Ishikawa (cell line): Measurements from ENCODE around the gene KRTAP10-7.

ENCODE experiments used
- CEBPB ChIP-seq: IDR thresholded peaks from 2 replicates; pipeline ENCODE4 v1.6.1; 2012
- EP300 ChIP-seq: IDR thresholded peaks from 2 replicates; pipeline ENCODE4 v1.6.1; 2012; ENCODE audit warnings: borderline replicate concordance
- NFIC ChIP-seq: IDR thresholded peaks from 2 replicates; pipeline ENCODE4 v1.6.1; 2012
- RAD21 ChIP-seq: IDR thresholded peaks from 2 replicates; pipeline ENCODE4 v1.6.1; 2012; ENCODE audit warnings: low read depth
- TAF1 ChIP-seq: IDR thresholded peaks from 2 replicates; pipeline ENCODE4 v1.6.1; 2012; ENCODE audit warnings: low read depth, mild to moderate bottlenecking
- TCF12 ChIP-seq: IDR thresholded peaks from 2 replicates; pipeline ENCODE4 v1.6.1; 2012; ENCODE audit warnings: low read depth
- USF1 ChIP-seq: IDR thresholded peaks from 2 replicates; pipeline ENCODE4 v1.6.1; 2012
- TF ChIP-seq, protein P1 (sequence below): IDR thresholded peaks from 2 replicates; pipeline ENCODE4 v1.6.1; 2012

DNA sequence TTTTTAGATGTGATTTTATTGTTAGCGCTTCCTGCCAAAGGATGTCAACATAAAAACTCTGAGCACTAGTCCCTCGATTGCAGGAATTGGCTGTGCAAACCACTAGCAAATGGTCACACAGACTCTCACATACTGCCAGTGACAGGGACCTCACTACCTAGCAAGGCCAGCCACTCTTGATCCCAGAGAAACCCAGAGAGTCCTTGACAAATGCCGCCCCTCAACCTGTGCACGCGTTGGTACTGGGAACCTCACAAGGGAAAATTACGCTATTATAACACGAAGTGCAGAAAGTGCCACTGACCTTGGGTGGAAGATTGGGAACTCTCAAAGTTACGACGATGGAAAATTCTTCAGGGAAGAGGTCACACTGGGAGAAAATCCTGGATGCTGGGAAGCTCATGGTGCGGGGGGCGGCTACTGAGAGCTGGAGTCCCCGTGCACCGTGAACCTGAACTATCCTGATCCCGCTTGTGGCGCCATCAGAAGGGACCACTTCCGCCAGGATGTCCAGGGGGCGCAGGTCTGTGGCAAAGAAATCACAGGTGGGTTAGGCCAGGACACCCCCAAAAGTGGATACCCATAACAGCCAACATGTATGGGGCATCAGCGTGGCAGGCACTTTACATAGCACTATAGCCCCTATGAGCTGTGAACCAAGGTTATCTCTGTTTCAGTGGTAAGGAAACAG, 32.8 kb upstream of the KRTAP10-7 start:
- no peak for TF ChIP-seq EP300
- no peak for TF ChIP-seq TCF12
- TF ChIP-seq TAF1 = no peak
- no peak for TF ChIP-seq USF1
- TF ChIP-seq CEBPB = no peak
- TF ChIP-seq, protein P1, sequence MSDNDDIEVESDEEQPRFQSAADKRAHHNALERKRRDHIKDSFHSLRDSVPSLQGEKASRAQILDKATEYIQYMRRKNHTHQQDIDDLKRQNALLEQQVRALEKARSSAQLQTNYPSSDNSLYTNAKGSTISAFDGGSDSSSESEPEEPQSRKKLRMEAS = no peak
- no peak for TF ChIP-seq RAD21
- no peak for TF ChIP-seq NFIC
